ENCODE measurements around the gene RNF207.

The RNF207 gene

GRCh38 chr1:6205849-6206519 lies at the start of gene RNF207:
Gene RNF207 (plus strand): TSS chr1:6206119. CDS start chr1:6206536, 417 bp downstream.
- DNase-seq: peak; percentile 80

GRCh38 chr1:6157132-6157527 lies 48.8 kb upstream of the RNF207 start:
- DNase-seq: peak; percentile 24

- DNase-seq: peak; percentile 89
Measured at GRCh38 chr1:6157528-6158174, 48.3 kb upstream of the RNF207 start.

- DNase-seq: no peak
Measured at GRCh38 chr1:6158181-6158580, 47.7 kb upstream of the RNF207 start.

- DNase-seq: no peak
Measured at GRCh38 chr1:6162341-6162740, 43.6 kb upstream of the RNF207 start.

- DNase-seq: peak; percentile 58
Measured at GRCh38 chr1:6162773-6163172, 43.1 kb upstream of the RNF207 start.

GRCh38 chr1:6163191-6163972 lies 42.5 kb upstream of the RNF207 start:
- DNase-seq: peak; percentile 44

- no peak for DNase-seq
Measured at GRCh38 chr1:6163973-6164617, 41.8 kb upstream of the RNF207 start.

GRCh38 chr1:6165027-6165426 lies 40.9 kb upstream of the RNF207 start:
- no peak for DNase-seq

GRCh38 chr1:6165441-6165985 lies 40.4 kb upstream of the RNF207 start:
- DNase-seq: no peak

- DNase-seq: no peak
Measured at GRCh38 chr1:6166221-6166620, 39.7 kb upstream of the RNF207 start.

GRCh38 chr1:6166655-6167390 lies 39.1 kb upstream of the RNF207 start:
- DNase-seq: no peak

- DNase-seq: no peak
Measured at GRCh38 chr1:6167391-6168303, 38.3 kb upstream of the RNF207 start.

- no peak for DNase-seq
Measured at GRCh38 chr1:6168947-6169586, 36.9 kb upstream of the RNF207 start.

- DNase-seq: no peak
Measured at GRCh38 chr1:6170116-6170741, 35.7 kb upstream of the RNF207 start.

- no peak for DNase-seq
Measured at GRCh38 chr1:6170742-6171201, 35.1 kb upstream of the RNF207 start.

GRCh38 chr1:6171548-6172124 lies 34.3 kb upstream of the RNF207 start:
- DNase-seq: peak; percentile 45

GRCh38 chr1:6172549-6172948 lies 33.4 kb upstream of the RNF207 start:
- no peak for DNase-seq

GRCh38 chr1:6174621-6175410 lies 31.1 kb upstream of the RNF207 start:
- no peak for DNase-seq

Data from NCI-H69 (cell line).